ENCODE data around the gene DCTN5.

DCTN5 gene

GRCh38 chr16:23651943-23652468, 10.7 kb downstream of the DCTN5 start:
- no peak for DNase-seq (ENCODE audit: low read depth in 1 of 2, low spot score in 1 of 2)

DNA sequence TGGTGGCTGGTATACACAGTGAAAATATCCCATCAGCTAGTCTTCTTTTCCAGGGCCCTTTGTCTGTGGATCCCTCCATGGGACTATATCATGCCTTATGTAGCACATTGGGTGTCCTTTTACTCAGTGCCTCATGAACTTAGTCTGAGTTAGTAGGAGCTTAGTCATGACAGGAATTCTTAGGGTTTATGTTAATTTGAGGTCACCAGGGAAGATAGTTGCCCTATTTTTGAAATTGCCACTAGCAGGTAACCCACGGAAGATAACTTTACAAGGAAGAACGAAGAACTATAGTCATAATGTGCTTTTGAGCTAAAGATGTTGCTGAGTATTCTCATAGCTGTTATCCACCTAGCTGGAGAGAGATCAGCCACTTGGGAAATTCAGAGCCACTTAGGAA, 22.7 kb downstream of the DCTN5 start:
- DNase-seq (ENCODE audit: low read depth in 1 of 2, low spot score in 1 of 2), result no peak

- no peak for DNase-seq (ENCODE audit: low read depth in 1 of 2, low spot score in 1 of 2)
Observed at GRCh38 chr16:23666571-23667354, 25.5 kb downstream of the DCTN5 start.

DNA sequence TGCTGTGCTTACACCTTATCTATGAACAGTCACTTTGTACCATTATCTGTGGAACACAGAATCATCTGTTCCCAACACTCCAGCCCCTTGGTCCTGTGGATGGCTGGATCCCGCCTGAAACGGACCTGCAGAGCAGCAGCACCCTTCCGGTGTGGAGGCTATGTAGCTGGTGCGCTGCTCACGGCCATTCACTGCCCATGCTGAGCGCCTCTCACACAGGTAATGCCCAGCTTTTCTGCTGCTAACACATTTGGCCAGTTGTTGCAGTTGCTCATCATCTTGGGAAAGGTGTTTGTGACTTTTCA, 26.0 kb downstream of the DCTN5 start:
- no peak for DNase-seq (ENCODE audit: low read depth in 1 of 2, low spot score in 1 of 2)

- DNase-seq (ENCODE audit: low read depth in 1 of 2, low spot score in 1 of 2), result no peak
Observed at GRCh38 chr16:23668225-23668624, 27.0 kb downstream of the DCTN5 start.

- DNase-seq (ENCODE audit: low read depth in 1 of 2, low spot score in 1 of 2), result no peak
Observed at GRCh38 chr16:23668873-23669272, 27.6 kb downstream of the DCTN5 start.

DNA sequence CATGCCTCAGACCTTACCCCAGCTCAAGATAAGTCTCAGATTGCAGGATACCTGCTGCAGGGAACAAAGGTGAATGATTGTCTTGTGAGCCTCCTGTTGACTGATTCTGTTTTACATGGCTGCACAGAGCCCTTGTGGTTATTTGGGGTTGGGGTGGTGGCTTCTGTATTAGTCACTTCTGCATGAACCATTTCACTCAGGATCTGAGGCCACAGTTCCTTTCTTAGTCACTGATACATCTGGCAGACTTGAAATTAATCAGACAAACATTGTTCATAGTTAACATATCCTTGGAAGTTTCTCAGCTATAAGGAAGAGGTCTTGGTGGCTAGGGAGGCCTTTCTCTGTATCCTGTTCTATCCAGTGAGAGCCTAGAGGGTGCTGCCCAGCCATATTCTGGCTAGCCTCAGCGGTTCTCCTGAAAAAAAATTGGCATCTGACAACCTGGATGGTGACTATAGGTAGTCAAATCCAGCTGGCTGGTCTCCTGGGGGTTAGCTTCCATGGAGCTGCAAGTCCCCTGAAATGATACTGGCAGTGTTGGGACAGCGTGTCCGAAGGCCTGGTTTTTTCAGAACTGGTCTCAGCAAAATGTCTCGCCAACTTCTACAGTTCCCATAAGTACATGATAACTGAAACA, 29.0 kb downstream of the DCTN5 start:
- no peak for DNase-seq (ENCODE audit: low read depth in 1 of 2, low spot score in 1 of 2)

DNA sequence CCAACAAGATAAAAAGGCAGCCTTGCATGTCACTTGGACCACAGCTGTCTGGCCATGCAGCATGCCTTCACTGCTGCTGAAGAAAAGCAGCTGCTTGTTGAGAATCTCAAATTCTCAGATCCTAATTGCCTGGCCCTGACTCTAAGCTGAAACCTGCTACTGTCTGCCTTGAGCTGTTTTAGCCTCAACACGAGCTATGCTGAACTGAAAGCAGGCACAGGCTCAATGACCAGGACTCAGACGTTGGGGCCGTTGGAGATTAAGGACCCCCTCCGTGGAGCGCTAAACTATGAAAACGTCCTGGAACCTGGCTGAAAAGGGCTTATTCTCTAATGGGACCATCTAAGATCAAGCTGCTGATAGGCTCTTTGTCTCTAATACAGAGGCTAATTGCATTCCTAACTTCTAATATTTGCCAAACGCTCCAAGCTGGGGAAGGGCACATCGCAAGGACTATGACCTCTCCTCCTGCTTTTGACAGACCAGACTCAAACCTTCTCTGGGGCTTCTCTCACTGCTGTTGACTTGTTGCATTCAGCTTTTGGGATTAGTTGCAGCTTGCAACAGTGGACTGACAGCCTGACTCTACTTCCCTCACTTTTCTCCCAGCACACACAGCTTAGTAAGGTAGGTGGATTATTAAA, 32.8 kb downstream of the DCTN5 start:
- DNase-seq (ENCODE audit: low read depth in 1 of 2, low spot score in 1 of 2), result no peak

GRCh38 chr16:23676924-23677480, 35.7 kb downstream of the DCTN5 start:
- no peak for DNase-seq (ENCODE audit: low read depth in 1 of 2, low spot score in 1 of 2)

DNA sequence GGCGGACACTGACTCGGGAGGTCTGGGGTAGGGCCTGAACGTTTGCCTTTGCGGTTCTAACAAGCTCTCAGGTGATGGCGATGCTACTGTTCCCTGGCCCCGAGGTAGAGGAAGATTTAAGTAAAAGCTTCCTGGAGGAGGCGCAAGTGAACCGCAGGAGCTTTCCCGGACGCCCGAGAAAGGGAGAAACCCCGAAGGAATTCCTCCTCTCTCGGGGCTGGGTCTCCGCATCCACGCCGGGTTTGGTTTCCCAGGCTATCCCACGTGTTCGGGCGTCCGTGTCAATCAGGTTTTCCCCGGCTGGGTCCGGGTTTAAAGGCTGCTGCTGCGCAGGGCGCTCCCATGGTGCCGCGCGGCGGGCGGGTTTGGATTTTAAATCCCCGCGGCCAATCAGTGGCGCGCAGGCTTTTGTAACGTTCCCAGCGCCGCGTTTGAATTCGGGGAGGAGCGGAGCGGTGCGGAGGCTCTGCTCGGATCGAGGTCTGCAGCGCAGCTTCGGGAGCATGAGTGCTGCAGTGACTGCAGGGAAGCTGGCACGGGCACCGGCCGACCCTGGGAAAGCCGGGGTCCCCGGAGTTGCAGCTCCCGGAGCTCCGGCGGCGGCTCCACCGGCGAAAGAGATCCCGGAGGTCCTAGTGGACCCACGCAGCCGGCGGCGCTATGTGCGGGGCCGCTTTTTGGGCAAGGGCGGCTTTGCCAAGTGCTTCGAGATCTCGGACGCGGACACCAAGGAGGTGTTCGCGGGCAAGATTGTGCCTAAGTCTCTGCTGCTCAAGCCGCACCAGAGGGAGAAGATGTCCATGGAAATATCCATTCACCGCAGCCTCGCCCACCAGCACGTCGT, 37.4 kb downstream of the DCTN5 start, which contains the start of gene PLK1:
TSS of gene PLK1 (plus strand) at position 460 of the 844 bp plus-strand sequence. CDS start at position 504, 44 bp downstream.
- peak; percentile 44 to 48 for DNase-seq (ENCODE audit: low read depth in 1 of 2, low spot score in 1 of 2)

GRCh38 chr16:23679274-23679985, 38.2 kb downstream of the DCTN5 start:
- DNase-seq (ENCODE audit: low read depth in 1 of 2, low spot score in 1 of 2), result no peak

DNA sequence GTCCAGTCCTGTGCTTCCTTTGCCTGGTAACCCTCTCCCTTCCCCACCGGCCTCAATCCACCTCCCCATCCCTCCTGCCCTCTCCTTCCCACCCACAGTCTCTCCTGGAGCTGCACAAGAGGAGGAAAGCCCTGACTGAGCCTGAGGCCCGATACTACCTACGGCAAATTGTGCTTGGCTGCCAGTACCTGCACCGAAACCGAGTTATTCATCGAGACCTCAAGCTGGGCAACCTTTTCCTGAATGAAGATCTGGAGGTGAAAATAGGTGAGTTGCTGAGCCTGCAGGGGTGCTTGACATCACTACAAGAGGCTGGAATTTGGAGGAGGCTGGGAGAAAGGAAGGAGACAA, 38.7 kb downstream of the DCTN5 start:
- no peak for DNase-seq (ENCODE audit: low read depth in 1 of 2, low spot score in 1 of 2)

GRCh38 chr16:23682181-23682580, 40.9 kb downstream of the DCTN5 start:
- no peak for DNase-seq (ENCODE audit: low read depth in 1 of 2, low spot score in 1 of 2)

DNA sequence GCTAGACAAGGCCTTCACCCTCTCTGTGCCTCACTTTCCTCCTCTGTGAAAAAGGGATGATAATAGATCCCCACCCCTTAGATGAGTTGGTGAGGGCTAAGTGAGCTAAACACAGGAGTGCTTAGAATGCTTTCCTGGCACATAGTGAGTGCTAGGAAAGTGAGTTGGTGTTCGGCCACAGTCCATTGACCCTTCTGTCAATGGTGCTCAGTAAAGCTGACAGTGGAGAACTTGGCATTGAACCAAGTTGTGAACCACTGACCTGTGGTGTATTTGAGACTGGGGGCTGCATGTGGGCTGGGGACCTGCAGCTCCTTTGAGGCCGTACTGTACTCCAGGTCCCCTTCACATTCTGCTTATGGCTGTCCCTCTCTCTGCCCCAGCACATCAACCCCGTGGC, 42.2 kb downstream of the DCTN5 start:
- DNase-seq (ENCODE audit: low read depth in 1 of 2, low spot score in 1 of 2), result no peak

DNA sequence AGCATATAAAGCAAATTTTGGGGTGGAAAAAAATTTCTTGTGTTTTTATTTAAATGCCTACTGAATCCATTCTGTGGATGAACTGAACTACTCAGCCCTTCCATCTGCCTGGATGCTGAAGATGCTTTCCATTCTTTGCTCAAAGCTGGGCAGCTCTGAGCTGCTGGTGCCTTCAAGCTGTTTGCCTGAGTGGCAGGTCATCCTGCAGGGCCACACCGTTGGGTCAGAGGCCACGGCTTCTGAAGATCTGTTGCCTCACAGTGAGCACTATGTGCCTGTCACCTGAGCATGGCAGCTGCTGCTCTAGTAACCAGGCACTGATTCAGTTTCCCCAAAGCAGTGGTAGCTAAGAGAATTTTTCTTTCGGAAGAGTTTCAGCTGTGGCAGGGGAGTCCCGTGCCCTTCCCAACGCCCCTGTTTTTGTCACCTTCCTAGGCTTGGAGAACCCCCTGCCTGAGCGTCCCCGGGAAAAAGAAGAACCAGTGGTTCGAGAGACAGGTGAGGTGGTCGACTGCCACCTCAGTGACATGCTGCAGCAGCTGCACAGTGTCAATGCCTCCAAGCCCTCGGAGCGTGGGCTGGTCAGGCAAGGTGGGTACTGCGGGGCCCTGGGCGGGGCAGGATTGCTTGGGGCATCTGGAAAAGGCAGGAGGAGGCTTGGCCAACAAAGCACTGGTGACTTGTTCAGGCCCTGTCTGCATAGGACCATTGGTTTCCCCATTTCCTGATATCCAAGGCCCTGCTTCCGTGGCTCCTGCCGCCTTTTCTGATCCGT, 46.0 kb downstream of the DCTN5 start:
- DNase-seq (ENCODE audit: low read depth in 1 of 2, low spot score in 1 of 2), result no peak

DNA sequence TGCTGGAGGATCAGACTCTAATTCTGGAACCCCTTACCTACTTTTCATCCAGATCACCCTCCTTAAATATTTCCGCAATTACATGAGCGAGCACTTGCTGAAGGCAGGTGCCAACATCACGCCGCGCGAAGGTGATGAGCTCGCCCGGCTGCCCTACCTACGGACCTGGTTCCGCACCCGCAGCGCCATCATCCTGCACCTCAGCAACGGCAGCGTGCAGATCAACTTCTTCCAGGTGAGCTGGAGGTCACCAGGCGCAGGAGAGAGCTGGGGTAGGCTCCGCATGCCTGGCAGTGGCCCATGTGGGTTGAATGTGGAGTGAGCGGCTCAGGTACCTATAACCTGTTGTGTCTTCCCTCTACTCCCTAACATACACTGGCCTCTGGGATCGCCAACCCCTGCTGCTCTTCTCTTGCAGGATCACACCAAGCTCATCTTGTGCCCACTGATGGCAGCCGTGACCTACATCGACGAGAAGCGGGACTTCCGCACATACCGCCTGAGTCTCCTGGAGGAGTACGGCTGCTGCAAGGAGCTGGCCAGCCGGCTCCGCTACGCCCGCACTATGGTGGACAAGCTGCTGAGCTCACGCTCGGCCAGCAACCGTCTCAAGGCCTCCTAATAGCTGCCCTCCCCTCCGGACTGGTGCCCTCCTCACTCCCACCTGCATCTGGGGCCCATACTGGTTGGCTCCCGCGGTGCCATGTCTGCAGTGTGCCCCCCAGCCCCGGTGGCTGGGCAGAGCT, 48.3 kb downstream of the DCTN5 start:
- DNase-seq (ENCODE audit: low read depth in 1 of 2, low spot score in 1 of 2), result no peak

DNA sequence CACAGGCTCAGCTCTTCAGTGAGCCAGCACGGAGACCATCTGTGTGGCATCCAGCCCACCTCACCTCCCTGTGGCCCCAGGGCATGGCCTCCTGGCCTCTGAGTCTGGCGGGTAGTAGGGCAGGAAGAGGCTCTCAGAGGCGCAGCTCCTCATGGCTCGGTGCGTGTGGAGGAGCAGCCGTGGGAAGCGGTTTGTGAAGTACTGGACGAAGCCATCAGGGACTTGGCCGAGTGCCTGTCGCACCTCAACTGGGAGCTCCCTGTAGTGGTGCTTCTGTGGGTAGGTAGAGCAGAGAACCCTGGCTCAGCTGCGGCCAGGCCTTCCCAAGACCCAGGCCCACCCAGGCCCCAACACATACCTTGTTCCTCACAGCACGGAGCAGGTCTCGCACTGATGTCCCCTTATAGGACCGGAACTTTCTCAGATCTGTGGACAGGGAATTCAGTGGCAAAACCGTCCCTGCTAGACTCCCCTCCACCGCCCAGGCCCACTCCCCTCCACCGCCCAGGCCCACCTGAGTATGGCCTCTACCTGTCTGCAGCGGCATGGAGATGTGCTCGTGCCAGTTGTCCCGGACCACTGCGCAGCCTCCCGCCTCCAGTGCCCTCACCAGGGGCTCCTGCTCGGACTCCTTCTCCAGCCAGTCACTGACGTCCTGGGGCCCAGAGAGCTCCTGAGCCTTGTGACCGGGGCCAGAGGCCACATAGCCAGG, 49.7 kb downstream of the DCTN5 start:
- DNase-seq (ENCODE audit: low read depth in 1 of 2, low spot score in 1 of 2), result no peak

- DNase-seq (ENCODE audit: low read depth in 1 of 2, low spot score in 1 of 2), result no peak
Observed at GRCh38 chr16:23691483-23692189, 50.4 kb downstream of the DCTN5 start.

Data from activated T-helper 1 cell treated with anti-CD3 and anti-CD28 coated beads, Interleukin-2, amount 50 U/mL, for 16 hours (primary cell).